ENCODE data around the gene STAC3. TPM values are rescaled to one million over a fixed set of nuclear protein-coding genes. Genes with fewer than 3 reads are reported as not detected.
A peak's percentile ranks its signal among the peaks of the same experiment; 100 is the strongest.

The STAC3 gene
- total RNA-seq, 1 experiment from 2014 or later: 2.8 TPM

GRCh38 chr12:57236925-57237595, 13.9 kb downstream of the STAC3 start:
- peaks cover 76% of the 10 kb centered on the region for H3K27me3 Mint-ChIP-seq (ENCODE audit: low read depth)

More at GRCh38 chr12:57236925-57237595, 13.9 kb downstream of the STAC3 start:
- H2BK12ac ChIP-seq (ENCODE audit: insufficient read length, low read depth, low read length): no peak overlapping the region
- no peaks in the 10 kb centered on the region for H3K79me1 ChIP-seq (ENCODE audit: insufficient read depth, low read depth, low read length, poor library complexity, severe bottlenecking)
- no peak overlapping the region for H3K23ac ChIP-seq (ENCODE audit: insufficient read length, low read depth, low read length)
- no peak overlapping the region for H2AK5ac ChIP-seq (ENCODE audit: insufficient read length, low read length)
- no peak overlapping the region for H3K4ac ChIP-seq (ENCODE audit: low read depth, low read length)
- no peak overlapping the region for H3K14ac ChIP-seq (ENCODE audit: insufficient read depth, low read length)
- H2AFZ ChIP-seq (ENCODE audit: low read length): no peak overlapping the region
- peaks cover 4% of the 10 kb centered on the region for H4K20me1 ChIP-seq (ENCODE audit: control insufficient read depth, insufficient read depth, insufficient read length)
- TF ChIP-seq CTCF (conservative IDR thresholded peaks at IDR 0.05): no peak
- no peak overlapping the region for H4K91ac ChIP-seq (ENCODE audit: insufficient read length, low read depth, low read length)
- no peaks in the 10 kb centered on the region for H3K9me3 ChIP-seq (ENCODE audit: control insufficient read depth, low read depth, low read length)
- Mint-ChIP-seq H3K27ac (no peak overlapping the region; a peak in 1 of 7 replicates), H3K4me1 (peaks cover 51 to 65% of the 10 kb centered on the region in 2 experiments), H3K9me3 (no peaks in the 10 kb centered on the region), H3K4me3 (peak overlapping the region; percentile 72 to 87; a peak in 4 of 5 replicates), H3K36me3 (ENCODE audit: insufficient read depth in 1 of 3, low read depth in 3 of 3) (peaks cover 25 to 29% (median 27%) of the 10 kb centered on the region in 3 experiments)
- H3K27ac ChIP-seq (ENCODE audit: insufficient read length, low read depth, low read length): no peak overlapping the region
- no CpG with 5 or more reads among the region's 9 CpGs for WGBS (ENCODE audit: extremely low coverage, insufficient read length, low lambda C conversion rate)
- H2BK15ac ChIP-seq (ENCODE audit: low read depth, low read length): no peak overlapping the region
- H4K8ac ChIP-seq (replicated peaks; ENCODE audit: insufficient read length, low read depth, low read length): no peak overlapping the region
- H3K4me1 ChIP-seq (ENCODE audit: insufficient read depth, low read length): no peaks in the 10 kb centered on the region
- no peaks in the 10 kb centered on the region for H3K79me2 ChIP-seq (ENCODE audit: insufficient read depth, low read length)
- no peak overlapping the region for H2BK5ac ChIP-seq (ENCODE audit: insufficient read length, low read length)
- no peak overlapping the region for H4K5ac ChIP-seq (ENCODE audit: insufficient read length, low read depth, low read length)
- no peak overlapping the region for H3T11ph ChIP-seq (ENCODE audit: low read length)
- no peak overlapping the region for H3K56ac ChIP-seq (ENCODE audit: insufficient read length, low read depth, low read length)
- H3K4me2 ChIP-seq (ENCODE audit: insufficient read depth, insufficient read length, low read length): no peak overlapping the region
- H3K9ac ChIP-seq (ENCODE audit: extremely low read depth, insufficient read length, low read length): no peak overlapping the region
- no peak overlapping the region for H3K18ac ChIP-seq (ENCODE audit: insufficient read length, low read depth, low read length)
- peaks cover 52% of the 10 kb centered on the region for H3K27me3 ChIP-seq (ENCODE audit: insufficient read depth, low read length)
- H2BK20ac ChIP-seq (ENCODE audit: low read depth, low read length, poor library complexity, severe bottlenecking): no peak overlapping the region
- peaks cover 26% of the 10 kb centered on the region for H3K23me2 ChIP-seq (ENCODE audit: insufficient read length, low read depth, low read length, poor library complexity, severe bottlenecking)
- DNase-seq: peak; percentile 44
- no peak overlapping the region for H2BK120ac ChIP-seq (ENCODE audit: low read depth, low read length, poor library complexity, severe bottlenecking)

Data from H9 (cell line).